Liver (tissue), 8 donors: ENCODE measurements around the gene SMIM45.

Experiments
- DNase-seq: peaks from one replicate; pipeline ENCODE4 v3.0.0-alpha.2; 2017; ENCODE audit warnings: low spot score
- H3K27ac ChIP-seq, 2 donors: one replicate each; pipeline ENCODE4 v1.7.0; 2013; ENCODE audit warnings: inconsistent platforms in 2 of 2, low read length in 2 of 2, control low read depth in 1 of 2, low read depth in 1 of 2, mild to moderate bottlenecking in 1 of 2
- H3K27me3 ChIP-seq, 4 donors: one replicate each; pipeline versions ENCODE4 v1.6.1 to v1.7.0; 2013; ENCODE audit warnings: low read length in 3 of 4, inconsistent platforms in 1 of 4, mild to moderate bottlenecking in 1 of 4, moderate library complexity in 1 of 4; ENCODE audit not compliant: control insufficient read depth in 4 of 4, insufficient read depth in 4 of 4
- H3K36me3 ChIP-seq, 4 donors: one replicate each; pipeline versions ENCODE4 v1.6.1 to v1.7.0; 2013; ENCODE audit warnings: low read length in 3 of 4, mild to moderate bottlenecking in 3 of 4, low read depth in 1 of 4, moderate library complexity in 1 of 4; ENCODE audit not compliant: control insufficient read depth in 4 of 4, insufficient read depth in 3 of 4
- H3K4me1 ChIP-seq, 4 donors: one replicate each; pipeline versions ENCODE4 v1.6.1 to v1.7.0; 2013; ENCODE audit warnings: low read length in 3 of 4, mild to moderate bottlenecking in 3 of 4, moderate library complexity in 1 of 4; ENCODE audit not compliant: control insufficient read depth in 4 of 4, insufficient read depth in 4 of 4
- H3K4me3 ChIP-seq, 3 donors: one replicate each; pipeline versions ENCODE4 v1.6.1 to v1.7.0; 2013; ENCODE audit warnings: low read length in 3 of 3, control low read depth in 1 of 3, low read depth in 1 of 3, mild to moderate bottlenecking in 1 of 3
- H3K9ac ChIP-seq, 2 donors: one replicate each; pipeline ENCODE4 v1.7.0; 2013; ENCODE audit warnings: low read length in 2 of 2, mild to moderate bottlenecking in 2 of 2, moderate library complexity in 2 of 2, control low read depth in 1 of 2, low read depth in 1 of 2
- H3K9me3 ChIP-seq, 4 donors: one replicate each; pipeline versions ENCODE4 v1.6.1 to v1.7.0; 2013; ENCODE audit warnings: low read length in 3 of 4; ENCODE audit not compliant: control insufficient read depth in 4 of 4
- ATF3 ChIP-seq: IDR thresholded peaks from 2 replicates; pipeline ENCODE4 v1.6.1; 2016; ENCODE audit warnings: antibody characterized with exemption
- CTCF ChIP-seq: fragments of 150-350 bp; IDR thresholded peaks from 2 replicates; pipeline ENCODE4 v1.5.1; 2017; ENCODE audit warnings: improper control_type of control experiment, low read depth, low read length; ENCODE audit not compliant: missing input control
- EGR1 ChIP-seq, 2 donors: IDR thresholded peaks; 2 replicates each; pipeline ENCODE4 v1.6.1; 2016 to 2018; ENCODE audit warnings: antibody characterized with exemption in 2 of 2, low read depth in 2 of 2
- FOXA1 ChIP-seq: IDR thresholded peaks from 2 replicates; pipeline ENCODE4 v1.6.1; 2016; ENCODE audit warnings: antibody characterized with exemption
- GABPA ChIP-seq, 2 donors: IDR thresholded peaks in 1 of 2; conservative IDR thresholded peaks in 1 of 2; 2 replicates each; pipeline ENCODE4 v1.6.1; 2016; ENCODE audit warnings: antibody characterized with exemption in 2 of 2, mild to moderate bottlenecking in 1 of 2, moderate library complexity in 1 of 2
- HNF4A ChIP-seq, 2 donors: conservative IDR thresholded peaks; 2 replicates each; pipeline ENCODE4 v1.6.1; 2016; ENCODE audit warnings: antibody characterized with exemption in 2 of 2, mild to moderate bottlenecking in 2 of 2
- HNF4G ChIP-seq: IDR thresholded peaks from 2 replicates; pipeline ENCODE4 v1.6.1; 2016; ENCODE audit warnings: antibody characterized with exemption
- JUND ChIP-seq, 2 donors: IDR thresholded peaks; 2 replicates each; pipeline ENCODE4 v1.6.1; 2016; ENCODE audit warnings: antibody characterized with exemption in 2 of 2
- NR2F2 ChIP-seq: IDR thresholded peaks from 2 replicates; pipeline ENCODE4 v1.6.1; 2016; ENCODE audit warnings: antibody characterized with exemption
- RAD21 ChIP-seq, 2 donors: IDR thresholded peaks; 2 replicates each; pipeline ENCODE4 v1.6.1; 2016; ENCODE audit warnings: antibody characterized with exemption in 2 of 2, mild to moderate bottlenecking in 2 of 2
- REST ChIP-seq: IDR thresholded peaks from 2 replicates; pipeline ENCODE4 v1.6.1; 2016; ENCODE audit warnings: antibody characterized with exemption, mild to moderate bottlenecking
- RXRA ChIP-seq, 2 donors: IDR thresholded peaks; 2 replicates each; pipeline ENCODE4 v1.6.1; 2017 to 2018; ENCODE audit warnings: antibody characterized with exemption in 2 of 2, mild to moderate bottlenecking in 1 of 2
- SP1 ChIP-seq: IDR thresholded peaks from 2 replicates; pipeline ENCODE4 v1.6.1; 2018; ENCODE audit warnings: antibody characterized with exemption, mild to moderate bottlenecking
- TAF1 ChIP-seq: conservative IDR thresholded peaks from 2 replicates; pipeline ENCODE4 v1.6.1; 2016; ENCODE audit warnings: antibody characterized with exemption, mild to moderate bottlenecking
- YY1 ChIP-seq: IDR thresholded peaks from 2 replicates; pipeline ENCODE4 v1.6.1; 2016; ENCODE audit warnings: antibody characterized with exemption, mild to moderate bottlenecking
- ZBTB33 ChIP-seq: IDR thresholded peaks from 2 replicates; pipeline ENCODE4 v1.6.1; 2016; ENCODE audit warnings: antibody characterized with exemption
- WGBS: extraction: QIAGEN DNeasy Blood & Tissue Kit; methylation state at CpG from one replicate; pipeline ENCODE4 v1.1.7; 2013; 5-methylcytosine and 5-hydroxymethylcytosine counted together
- donor health status: healthy.
- donor health status: healthy.
- donor health status: healthy.
- donor health status: healthy.
- donor health status: healthy.

SMIM45 gene

GRCh38 chr22:41975299-41976069, 23.5 kb downstream of the SMIM45 start:
- Histone ChIP-seq H3K4me3 (no peak overlapping the region), H3K36me3 (no peaks in the 10 kb centered on the region), H3K9me3 (no peaks in the 10 kb centered on the region), H3K4me1 (peaks cover 5 to 6% (median 6%) of the 10 kb centered on the region in 4 donors), H3K27ac (no peak overlapping the region), H3K9ac (no peak overlapping the region), H3K27me3 (no peaks in the 10 kb centered on the region)
- WGBS, result 67% methylated on average over 12 of the region's 12 CpGs
- no peak for DNase-seq
- TF ChIP-seq ATF3 (no peak), HNF4G (no peak), REST (no peak), RAD21 (IDR thresholded peaks at IDR 0.05) (no peak), JUND (IDR thresholded peaks at IDR 0.05) (no peak), CTCF (no peak), ZBTB33 (no peak), FOXA1 (no peak), EGR1 (IDR thresholded peaks at IDR 0.05; ENCODE audit: low read depth in 2 of 2) (no peak), HNF4A (conservative IDR thresholded peaks at IDR 0.05) (no peak)

- no peak overlapping the region for H3K27ac ChIP-seq
- H3K36me3 ChIP-seq, result no peaks in the 10 kb centered on the region
- peak overlapping the region in 1 of 3 donors; percentile 55 for H3K4me3 ChIP-seq
- no peaks in the 10 kb centered on the region for H3K27me3 ChIP-seq
- 3% methylated on average over 72 of the region's 72 CpGs for WGBS
- H3K9me3 ChIP-seq, result no peaks in the 10 kb centered on the region
- no peak overlapping the region for H3K9ac ChIP-seq
- peaks cover 5 to 6% (median 6%) of the 10 kb centered on the region in 4 donors for H3K4me1 ChIP-seq
- no peak for DNase-seq
- TF ChIP-seq SP1, result no peak
- TF ChIP-seq TAF1, result no peak
- TF ChIP-seq HNF4G, result no peak
- no peak for TF ChIP-seq NR2F2
- no peak for TF ChIP-seq FOXA1
- TF ChIP-seq HNF4A (conservative IDR thresholded peaks at IDR 0.05), result no peak
- no peak for TF ChIP-seq YY1
- TF ChIP-seq ATF3, result no peak
- TF ChIP-seq JUND (IDR thresholded peaks at IDR 0.05), result no peak
- no peak for TF ChIP-seq REST
- TF ChIP-seq EGR1 (IDR thresholded peaks at IDR 0.05; ENCODE audit: low read depth in 2 of 2), result no peak
- TF ChIP-seq GABPA (IDR thresholded peaks at IDR 0.05 in 1 of 2, conservative IDR thresholded peaks at IDR 0.05 in 1 of 2), result no peak
- TF ChIP-seq RXRA (IDR thresholded peaks at IDR 0.05), result no peak
Measured at GRCh38 chr22:41976070-41976901, 24.3 kb downstream of the SMIM45 start.
